GM19099 (cell line): ENCODE results near the gene TIMM44.

Source experiments
- POLR2A ChIP-seq: IDR thresholded peaks from 3 replicates; pipeline ENCODE4 v1.6.1; 2011; ENCODE audit warnings: low read depth; ENCODE audit not compliant: insufficient read length; ENCODE audit errors: extremely low read depth

TIMM44 gene

DNA sequence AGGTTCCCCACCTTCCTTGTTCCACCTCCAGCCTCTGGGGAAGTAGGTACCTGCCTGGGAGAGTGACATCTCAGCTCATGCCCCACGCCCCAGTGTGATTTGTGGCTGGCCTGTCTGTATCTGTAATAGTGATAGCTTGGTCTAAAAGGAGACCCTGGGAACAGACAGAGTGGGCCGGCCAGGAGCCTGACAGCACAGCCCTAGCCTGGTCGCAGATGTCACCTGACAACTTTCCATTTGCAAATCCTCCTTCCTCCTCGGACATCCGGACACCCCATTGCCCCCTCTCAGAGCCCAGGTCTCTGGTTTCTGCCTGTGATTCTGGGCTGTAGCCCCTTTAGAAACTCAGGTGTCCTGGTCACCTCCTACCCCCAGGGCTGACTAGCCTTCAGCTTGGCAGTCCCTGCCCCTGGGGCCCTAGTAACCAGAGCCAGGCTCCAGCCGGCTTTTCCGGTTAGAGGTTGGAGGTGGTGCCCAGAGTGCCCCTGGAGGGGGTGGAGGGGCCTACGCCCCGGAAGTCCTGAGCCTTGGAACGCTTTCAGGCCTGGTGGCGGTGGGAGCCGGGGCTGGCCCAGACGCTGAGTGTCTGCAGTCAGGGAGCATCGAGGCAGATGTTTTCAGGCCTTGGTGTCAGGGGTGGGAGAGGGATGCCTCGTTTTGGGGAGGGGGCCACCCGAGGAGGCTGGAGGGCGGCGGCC lies 48.7 kb downstream of the TIMM44 start:
- TF ChIP-seq POLR2A, result no peak

DNA sequence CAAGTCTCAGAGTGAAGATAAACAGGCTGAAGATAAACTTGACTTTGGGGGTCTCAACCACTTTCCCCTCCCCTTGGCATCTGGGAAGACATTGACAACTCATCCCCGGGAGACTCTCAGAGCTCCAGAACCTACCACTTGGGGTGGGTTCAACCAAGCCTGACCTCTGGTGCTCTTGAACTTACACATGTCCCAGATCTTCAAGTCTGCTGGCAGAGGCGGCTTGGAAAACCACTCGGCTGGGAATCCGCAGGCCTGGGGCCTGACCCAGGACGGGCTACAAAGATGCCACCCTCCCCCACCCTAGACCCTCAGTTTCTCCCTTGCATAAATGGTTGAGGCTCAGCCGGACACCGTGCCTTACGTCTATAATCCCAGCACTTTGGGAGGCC lies 54.6 kb downstream of the TIMM44 start:
- no peak for TF ChIP-seq POLR2A

DNA sequence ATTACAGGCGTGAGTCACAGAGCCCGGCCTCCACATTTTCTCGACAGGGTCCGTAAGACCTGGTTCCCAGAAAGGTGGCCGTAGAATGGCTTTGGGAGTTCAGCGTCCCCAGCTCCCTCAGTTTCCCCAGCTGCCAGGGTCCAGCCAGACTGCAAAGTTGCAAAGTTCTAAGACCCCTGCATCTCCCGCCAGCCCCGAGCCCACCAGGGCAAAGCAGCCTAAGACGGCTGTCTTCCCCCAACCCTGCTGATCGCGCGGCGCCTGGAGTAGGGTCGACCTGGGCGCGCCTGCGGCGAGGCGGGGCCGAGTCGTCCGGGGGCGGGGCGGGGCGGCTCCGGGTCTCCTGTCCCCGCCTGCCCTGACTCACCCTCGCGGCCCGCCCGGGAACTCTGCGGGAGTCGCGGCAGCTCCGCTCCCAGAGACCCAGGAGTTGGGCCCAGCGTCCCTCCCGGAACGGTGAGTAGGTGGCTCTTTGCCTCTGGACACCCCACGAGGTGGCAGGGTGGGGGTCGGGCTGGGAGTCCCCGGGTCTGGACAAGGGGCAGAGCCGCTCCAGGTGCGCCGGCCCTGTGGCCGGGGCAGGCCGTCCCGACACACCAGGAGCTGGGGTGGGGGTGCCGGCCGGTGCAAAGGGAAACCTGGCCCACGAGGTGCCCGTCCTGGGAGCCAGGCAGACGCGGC lies 55.2 kb downstream of the TIMM44 start, which contains the start of gene LRRC8E:
Gene LRRC8E (plus strand): TSS at position 366 of the 681 bp plus-strand sequence. CDS start 7,094 bp downstream, outside the sequence.
- no peak for TF ChIP-seq POLR2A

DNA sequence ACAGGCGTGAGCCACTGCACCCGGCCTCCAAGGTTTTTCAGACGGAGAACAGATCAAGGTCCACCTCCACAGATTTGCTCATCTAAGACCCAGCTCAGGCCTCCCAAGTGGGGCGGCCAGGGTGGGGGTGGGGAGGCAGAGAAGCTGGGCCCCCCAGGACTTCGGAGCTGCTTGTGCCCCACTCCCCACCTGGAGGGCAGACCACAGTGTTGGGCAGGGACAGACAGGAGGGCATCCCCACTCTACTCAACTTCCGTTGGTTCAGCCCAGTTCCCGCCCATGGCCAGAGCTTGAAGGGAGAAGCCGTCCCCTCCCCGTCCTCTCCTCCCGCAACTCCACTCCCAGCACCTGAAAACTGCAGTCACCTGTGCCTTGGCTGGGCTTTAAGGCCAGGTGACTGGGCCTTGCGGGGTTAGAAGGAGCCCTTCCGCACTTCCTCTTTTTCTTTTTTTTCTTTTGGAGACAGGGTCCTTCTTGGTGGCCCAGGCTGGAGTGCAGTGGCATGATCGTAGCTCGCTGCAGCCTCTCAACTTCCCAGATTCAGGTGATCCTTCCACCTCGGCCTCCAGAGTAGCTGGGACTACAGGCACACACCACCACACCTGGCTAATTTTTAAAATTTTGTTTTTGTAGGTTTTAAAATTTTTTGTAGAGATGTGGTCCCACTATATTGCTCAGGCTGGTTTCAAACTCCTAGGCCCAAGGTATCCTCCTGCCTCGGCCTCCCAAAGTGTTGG lies 55.9 kb downstream of the TIMM44 start:
- no peak for TF ChIP-seq POLR2A

DNA sequence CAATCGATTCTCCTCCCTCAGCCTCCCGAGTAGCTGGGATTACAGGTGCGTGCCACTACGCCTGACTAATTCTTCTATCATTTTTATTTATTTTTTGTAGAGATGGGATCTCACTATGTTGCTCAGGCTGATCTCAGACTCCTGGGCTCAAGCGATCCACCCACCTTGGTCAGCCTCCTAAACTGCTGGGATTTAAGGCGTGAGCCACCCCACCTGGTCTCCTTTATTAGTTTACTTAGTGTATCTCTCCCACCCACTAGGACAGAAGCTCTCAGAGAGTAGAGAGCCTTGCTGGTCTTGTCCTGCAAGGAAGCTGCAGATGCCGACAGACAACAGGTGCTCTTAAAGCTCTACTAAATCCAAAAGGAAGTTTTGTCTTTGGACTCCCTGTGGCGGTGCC lies 57.6 kb downstream of the TIMM44 start:
- TF ChIP-seq POLR2A, result no peak

DNA sequence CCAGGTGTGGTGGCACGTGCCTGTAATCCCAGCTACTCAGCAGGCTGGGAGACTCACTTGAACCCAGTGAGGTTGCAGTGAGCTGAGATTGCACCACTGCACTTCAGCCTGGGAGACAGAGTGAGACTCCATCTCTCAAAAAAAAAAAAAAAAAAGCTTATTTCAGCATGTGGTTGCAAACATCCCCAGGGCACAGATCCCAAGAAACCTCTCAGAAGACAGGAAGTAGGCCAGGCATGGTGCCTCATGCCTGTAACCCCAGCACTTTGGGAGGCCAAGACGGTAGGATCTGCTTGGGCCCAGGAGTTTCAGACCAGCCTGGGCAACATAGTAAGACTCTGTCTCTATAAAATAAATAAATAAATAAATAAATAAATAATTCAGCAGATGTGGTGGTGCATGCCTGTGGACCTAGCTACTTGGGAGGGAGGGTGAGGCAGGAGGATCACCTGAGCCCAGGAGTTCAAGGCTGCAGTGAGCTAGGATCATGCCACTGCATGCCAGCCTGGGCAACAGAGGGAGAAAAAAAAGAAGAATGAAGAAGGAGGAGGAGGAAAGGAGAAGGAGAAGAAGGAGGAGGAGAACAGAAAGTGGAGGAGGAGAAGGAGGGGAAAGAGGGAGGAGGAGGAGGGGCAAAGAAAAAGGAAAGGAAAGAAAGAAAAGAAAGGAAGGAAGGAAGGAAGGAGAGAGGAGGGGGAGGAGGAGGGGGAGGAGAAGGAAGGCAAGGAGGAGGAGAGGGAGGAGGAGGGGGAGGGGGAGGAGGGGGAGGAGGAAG lies 59.5 kb downstream of the TIMM44 start:
- no peak for TF ChIP-seq POLR2A

DNA sequence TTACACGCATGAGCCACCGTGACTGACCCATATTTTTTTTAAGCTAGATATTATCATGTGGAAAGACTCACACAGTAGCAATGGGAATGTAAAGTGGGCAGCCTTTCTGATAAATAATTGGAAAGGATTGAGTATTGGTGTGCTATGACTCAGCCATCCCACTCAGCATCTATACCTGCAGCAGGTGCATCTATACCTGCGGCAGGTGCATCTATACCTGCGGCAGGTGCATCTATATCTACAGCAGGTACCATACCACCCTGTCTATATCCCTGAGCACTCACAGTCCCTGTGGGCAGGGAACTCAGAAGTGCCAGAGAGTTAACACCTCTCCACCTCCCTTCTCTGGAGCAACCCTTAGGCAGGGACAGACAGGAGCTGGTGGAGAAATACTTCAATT lies 60.4 kb downstream of the TIMM44 start:
- TF ChIP-seq POLR2A, result no peak

DNA sequence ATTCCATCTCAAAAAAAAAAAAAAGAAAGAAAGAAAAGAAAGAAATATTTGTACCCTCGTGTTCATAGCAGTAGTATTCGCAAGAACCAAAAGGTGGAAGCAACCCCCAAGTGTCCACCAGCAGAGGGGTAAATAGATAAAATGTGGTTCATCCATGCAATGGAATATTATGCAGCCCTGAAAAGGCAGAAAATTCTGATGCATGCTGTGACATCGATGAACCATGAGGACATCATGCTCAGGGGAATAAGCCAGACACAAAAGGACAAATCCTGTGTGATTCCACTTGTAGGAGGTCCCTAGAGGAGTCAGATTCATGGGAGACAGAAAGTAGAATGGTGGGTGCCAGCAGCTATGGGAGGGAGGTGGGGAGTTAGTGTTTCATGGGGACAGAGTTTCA lies 61.6 kb downstream of the TIMM44 start:
- TF ChIP-seq POLR2A, result no peak

DNA sequence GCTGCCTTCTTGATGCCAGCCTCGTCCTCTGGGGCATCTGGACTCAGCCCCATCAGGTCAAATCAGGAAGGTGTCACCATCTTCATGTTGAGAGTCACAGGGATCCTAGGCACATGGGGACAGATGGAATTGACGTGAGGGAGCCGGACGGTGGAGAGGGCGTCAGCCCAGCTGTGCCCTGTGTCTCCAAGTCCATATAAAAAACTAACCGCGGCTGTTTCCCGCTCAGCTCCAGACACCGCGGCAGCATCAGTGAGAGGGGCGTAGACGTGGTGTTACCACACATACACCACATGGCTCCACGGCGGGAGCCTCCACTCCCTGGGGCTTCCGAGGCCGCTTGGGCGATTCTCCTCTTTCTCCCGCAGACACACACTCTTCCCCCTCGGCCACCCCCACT lies 63.6 kb downstream of the TIMM44 start:
- TF ChIP-seq POLR2A, result no peak

DNA sequence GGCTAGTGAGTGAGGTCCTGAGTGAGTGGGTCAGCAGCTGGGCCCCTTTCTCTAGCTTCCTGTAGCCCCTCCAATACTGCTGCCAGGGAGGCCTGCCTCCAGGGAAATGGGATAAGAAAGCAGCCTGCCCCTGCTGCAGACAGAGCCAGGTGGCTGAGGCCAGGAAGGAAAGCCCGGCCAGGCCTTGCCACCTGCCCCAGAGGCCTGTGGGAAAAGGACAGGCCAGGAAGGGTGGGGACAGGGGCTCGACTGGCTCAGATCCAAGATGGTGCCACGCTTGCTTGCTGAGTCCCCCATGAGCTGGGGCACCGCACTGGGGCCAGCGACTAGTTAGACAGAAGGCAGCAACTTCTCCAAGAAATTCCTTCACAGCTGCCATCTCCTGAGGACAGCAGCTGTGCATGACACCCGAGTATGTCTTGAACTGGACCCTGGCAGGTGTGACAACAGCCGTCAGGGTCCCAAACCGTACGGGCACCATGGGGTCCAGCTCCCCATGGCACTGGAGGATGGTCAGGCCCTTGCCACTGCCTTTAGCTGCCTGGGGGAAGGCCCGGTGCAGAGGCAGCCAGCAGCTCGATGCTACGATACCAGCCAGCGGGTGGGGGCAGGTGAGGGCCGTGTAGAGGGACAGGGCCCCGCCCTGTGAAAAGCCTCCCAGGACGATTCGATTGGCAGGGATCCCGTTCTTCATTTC lies 64.2 kb downstream of the TIMM44 start:
- no peak for TF ChIP-seq POLR2A

DNA sequence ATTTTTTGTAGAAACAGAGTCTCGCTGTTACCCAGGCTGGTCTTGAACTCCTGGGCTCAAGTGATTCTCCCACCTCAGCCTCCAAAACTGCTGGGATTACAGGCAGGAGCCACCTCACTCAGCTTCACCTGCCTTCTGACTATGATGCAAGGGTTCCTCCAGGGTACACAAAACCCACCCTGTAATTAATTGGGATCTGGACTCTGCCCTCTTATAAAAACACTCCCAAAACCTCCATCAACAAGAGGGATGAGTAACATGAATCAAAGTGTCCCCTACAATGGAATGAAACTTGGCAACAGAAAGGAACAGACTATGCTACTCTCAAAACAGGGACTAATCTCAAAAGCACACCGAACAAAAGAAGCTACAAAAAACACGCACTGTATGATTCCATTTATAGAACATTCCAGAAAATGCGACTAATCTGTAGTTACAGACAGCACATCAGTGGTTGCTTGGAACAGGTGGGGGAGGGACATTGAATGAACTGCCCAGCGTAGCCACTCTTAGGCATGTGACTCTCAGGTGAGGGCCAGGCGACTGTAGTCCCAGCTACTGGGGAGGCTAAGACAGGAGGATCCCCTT lies 66.1 kb downstream of the TIMM44 start:
- no peak for TF ChIP-seq POLR2A
